ENCODE results near the gene GTSE1. TPM values are rescaled to one million over a fixed set of nuclear protein-coding genes. Genes with fewer than 3 reads are reported as not detected.

Gene GTSE1
- total RNA-seq, 1 experiment from 2014 or later: 38.8 TPM

GRCh38 chr22:46354176-46354992 lies 57.7 kb downstream of the GTSE1 start:
- peaks cover 25% of the 10 kb centered on the region for H3K36me3 ChIP-seq (replicated peaks; ENCODE audit: control insufficient read depth, insufficient read depth, low read length)
- H3K27me3 ChIP-seq (ENCODE audit: control insufficient read depth, insufficient read depth, low read length): no peaks in the 10 kb centered on the region
- no peak overlapping the region for H3K4me3 ChIP-seq (ENCODE audit: insufficient read depth, low read depth, low read length)
- no peak for DNase-seq

GRCh38 chr22:46354993-46355305 lies 58.3 kb downstream of the GTSE1 start:
- Histone ChIP-seq H3K36me3 (replicated peaks; ENCODE audit: control insufficient read depth, insufficient read depth, low read length) (peaks cover 22% of the 10 kb centered on the region), H3K27me3 (ENCODE audit: control insufficient read depth, insufficient read depth, low read length) (no peaks in the 10 kb centered on the region), H3K4me3 (ENCODE audit: insufficient read depth, low read depth, low read length) (no peak overlapping the region)
- peak; percentile 53 for DNase-seq

- peak; percentile 98 for DNase-seq
- Histone ChIP-seq H3K36me3 (replicated peaks; ENCODE audit: control insufficient read depth, insufficient read depth, low read length) (peaks cover 18% of the 10 kb centered on the region), H3K27me3 (ENCODE audit: control insufficient read depth, insufficient read depth, low read length) (no peaks in the 10 kb centered on the region), H3K4me3 (ENCODE audit: insufficient read depth, low read depth, low read length) (no peak overlapping the region)
These were observed 58.8 kb downstream of the GTSE1 start for GRCh38 chr22:46355369-46355995.

GRCh38 chr22:46355996-46356471 lies 59.4 kb downstream of the GTSE1 start:
- no peak for DNase-seq
- H3K4me3 ChIP-seq (ENCODE audit: insufficient read depth, low read depth, low read length): no peak overlapping the region
- H3K27me3 ChIP-seq (ENCODE audit: control insufficient read depth, insufficient read depth, low read length): no peaks in the 10 kb centered on the region
- H3K36me3 ChIP-seq (replicated peaks; ENCODE audit: control insufficient read depth, insufficient read depth, low read length): peaks cover 15% of the 10 kb centered on the region

- Histone ChIP-seq H3K27me3 (ENCODE audit: control insufficient read depth, insufficient read depth, low read length) (no peaks in the 10 kb centered on the region), H3K4me3 (ENCODE audit: insufficient read depth, low read depth, low read length) (no peak overlapping the region), H3K36me3 (replicated peaks; ENCODE audit: control insufficient read depth, insufficient read depth, low read length) (peaks cover 12% of the 10 kb centered on the region)
- peak; percentile 72 for DNase-seq
These were observed 60.1 kb downstream of the GTSE1 start for GRCh38 chr22:46356496-46357480.

GRCh38 chr22:46357711-46358520 lies 61.2 kb downstream of the GTSE1 start:
- no peaks in the 10 kb centered on the region for H3K27me3 ChIP-seq (ENCODE audit: control insufficient read depth, insufficient read depth, low read length)
- peaks cover 8% of the 10 kb centered on the region for H3K36me3 ChIP-seq (replicated peaks; ENCODE audit: control insufficient read depth, insufficient read depth, low read length)
- no peak overlapping the region for H3K4me3 ChIP-seq (ENCODE audit: insufficient read depth, low read depth, low read length)
- peak; percentile 54 for DNase-seq

GRCh38 chr22:46358766-46359165 lies 62.1 kb downstream of the GTSE1 start:
- Histone ChIP-seq H3K27me3 (ENCODE audit: control insufficient read depth, insufficient read depth, low read length) (no peaks in the 10 kb centered on the region), H3K36me3 (replicated peaks; ENCODE audit: control insufficient read depth, insufficient read depth, low read length) (peaks cover 5% of the 10 kb centered on the region), H3K4me3 (ENCODE audit: insufficient read depth, low read depth, low read length) (no peak overlapping the region)
- no peak for DNase-seq

GRCh38 chr22:46359362-46359761 lies 62.7 kb downstream of the GTSE1 start:
- H3K27me3 ChIP-seq (ENCODE audit: control insufficient read depth, insufficient read depth, low read length): no peaks in the 10 kb centered on the region

GRCh38 chr22:46360097-46360496 lies 63.4 kb downstream of the GTSE1 start:
- Histone ChIP-seq H3K27me3 (ENCODE audit: control insufficient read depth, insufficient read depth, low read length) (no peaks in the 10 kb centered on the region), H3K36me3 (replicated peaks; ENCODE audit: control insufficient read depth, insufficient read depth, low read length) (peaks cover 2% of the 10 kb centered on the region; the same call in 1 of the 2 replicates), H3K4me3 (ENCODE audit: insufficient read depth, low read depth, low read length) (no peak overlapping the region)
- no peak for DNase-seq

More at GRCh38 chr22:46359362-46359761, 62.7 kb downstream of the GTSE1 start:
- no peak overlapping the region for H3K4me3 ChIP-seq (ENCODE audit: insufficient read depth, low read depth, low read length)
- H3K36me3 ChIP-seq (replicated peaks; ENCODE audit: control insufficient read depth, insufficient read depth, low read length): peaks cover 2% of the 10 kb centered on the region; the same call in 1 of the 2 replicates
- no peak for DNase-seq

GRCh38 chr22:46360891-46361290 lies 64.2 kb downstream of the GTSE1 start:
- DNase-seq: no peak
- no peaks in the 10 kb centered on the region for H3K27me3 ChIP-seq (ENCODE audit: control insufficient read depth, insufficient read depth, low read length)
- H3K4me3 ChIP-seq (ENCODE audit: insufficient read depth, low read depth, low read length): no peak overlapping the region
- peaks cover 2% of the 10 kb centered on the region; the same call in 1 of the 2 replicates for H3K36me3 ChIP-seq (replicated peaks; ENCODE audit: control insufficient read depth, insufficient read depth, low read length)

GRCh38 chr22:46361826-46362202 lies 65.1 kb downstream of the GTSE1 start:
- no peaks in the 10 kb centered on the region for H3K27me3 ChIP-seq (ENCODE audit: control insufficient read depth, insufficient read depth, low read length)
- no peak overlapping the region for H3K4me3 ChIP-seq (ENCODE audit: insufficient read depth, low read depth, low read length)
- H3K36me3 ChIP-seq (replicated peaks; ENCODE audit: control insufficient read depth, insufficient read depth, low read length): no peaks in the 10 kb centered on the region; the same call in 1 of the 2 replicates
- peak; percentile 40 for DNase-seq

GRCh38 chr22:46362203-46362933 lies 65.7 kb downstream of the GTSE1 start:
- no peak overlapping the region for H3K4me3 ChIP-seq (ENCODE audit: insufficient read depth, low read depth, low read length)
- peak; percentile 67 for DNase-seq
- no peaks in the 10 kb centered on the region; the same call in 1 of the 2 replicates for H3K36me3 ChIP-seq (replicated peaks; ENCODE audit: control insufficient read depth, insufficient read depth, low read length)
- no peaks in the 10 kb centered on the region for H3K27me3 ChIP-seq (ENCODE audit: control insufficient read depth, insufficient read depth, low read length)

- DNase-seq: no peak
- Histone ChIP-seq H3K27me3 (ENCODE audit: control insufficient read depth, insufficient read depth, low read length) (no peaks in the 10 kb centered on the region), H3K36me3 (replicated peaks; ENCODE audit: control insufficient read depth, insufficient read depth, low read length) (no peaks in the 10 kb centered on the region; the same call in 1 of the 2 replicates), H3K4me3 (ENCODE audit: insufficient read depth, low read depth, low read length) (no peak overlapping the region)
These were observed 66.4 kb downstream of the GTSE1 start for GRCh38 chr22:46362934-46363515.

Data from H7 (cell line).